ENCODE results near the gene CBY1.

CBY1 gene

GRCh38 chr22:38649841-38650522 is 6.5 kb upstream of the CBY1 start:
- in situ Hi-C loops (cut with HindIII; ENCODE audit: low sequenced_read_pairs): no loop called here

DNA sequence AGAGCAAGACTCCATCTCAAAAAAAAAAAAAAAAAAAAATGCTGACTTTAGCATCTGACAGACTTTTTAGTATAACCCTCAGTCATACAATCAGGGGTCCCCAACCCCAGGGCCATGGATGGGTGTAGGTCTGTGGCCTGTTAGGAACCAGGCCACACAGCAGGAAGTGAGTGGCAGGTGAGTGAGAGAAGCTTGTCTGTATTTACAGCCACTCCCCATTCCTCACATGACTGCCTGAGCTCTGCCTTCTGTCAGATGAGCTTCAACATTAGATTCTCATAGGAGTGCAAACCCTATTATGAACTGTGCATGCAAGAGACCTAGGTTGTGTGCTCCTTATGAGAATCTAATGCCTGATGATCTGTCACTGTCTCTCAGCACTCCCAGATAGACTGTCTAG is 3.6 kb upstream of the CBY1 start:
- in situ Hi-C loops (cut with HindIII; ENCODE audit: low sequenced_read_pairs): no loop called here

- in situ Hi-C loops (cut with HindIII; ENCODE audit: low sequenced_read_pairs): no loop called here
Observed at GRCh38 chr22:38653741-38654140, 2.7 kb upstream of the CBY1 start.

DNA sequence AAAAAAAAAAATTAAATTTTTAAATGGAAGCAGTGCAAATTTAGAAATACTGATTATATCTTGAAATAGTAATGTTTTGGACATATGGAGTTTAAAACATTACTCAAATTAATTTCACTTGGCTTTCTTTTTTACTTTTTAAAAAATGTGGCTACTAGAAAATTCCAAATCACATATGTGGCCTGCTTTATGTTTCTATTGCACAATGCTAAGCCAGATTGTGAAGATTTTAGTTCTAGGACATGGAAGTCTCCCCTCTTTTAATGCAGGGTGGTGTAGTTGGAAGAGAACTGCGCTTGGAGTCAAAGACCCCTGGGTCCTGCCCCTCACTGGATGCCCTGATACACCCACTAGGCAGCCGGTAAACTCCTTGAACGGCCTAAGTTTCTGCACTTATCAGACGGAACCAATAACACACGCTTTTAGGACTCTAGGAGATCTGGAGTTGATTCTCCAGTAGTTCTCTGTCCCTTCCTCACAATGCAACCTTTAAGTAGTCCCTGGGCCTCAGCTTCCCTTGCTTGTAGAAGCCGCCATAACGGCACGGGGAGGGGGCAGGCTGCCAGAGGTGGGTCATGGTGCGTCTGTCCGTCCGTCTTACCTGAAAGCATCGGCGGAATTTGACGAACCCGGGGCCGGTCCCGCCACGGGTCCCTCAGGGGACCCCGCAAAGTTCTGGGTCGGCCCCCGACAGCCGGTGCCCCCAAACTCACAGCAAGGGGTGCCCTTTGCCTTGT is 751 bp upstream of the CBY1 start:
- in situ Hi-C loops (cut with HindIII; ENCODE audit: low sequenced_read_pairs): no loop called here

DNA sequence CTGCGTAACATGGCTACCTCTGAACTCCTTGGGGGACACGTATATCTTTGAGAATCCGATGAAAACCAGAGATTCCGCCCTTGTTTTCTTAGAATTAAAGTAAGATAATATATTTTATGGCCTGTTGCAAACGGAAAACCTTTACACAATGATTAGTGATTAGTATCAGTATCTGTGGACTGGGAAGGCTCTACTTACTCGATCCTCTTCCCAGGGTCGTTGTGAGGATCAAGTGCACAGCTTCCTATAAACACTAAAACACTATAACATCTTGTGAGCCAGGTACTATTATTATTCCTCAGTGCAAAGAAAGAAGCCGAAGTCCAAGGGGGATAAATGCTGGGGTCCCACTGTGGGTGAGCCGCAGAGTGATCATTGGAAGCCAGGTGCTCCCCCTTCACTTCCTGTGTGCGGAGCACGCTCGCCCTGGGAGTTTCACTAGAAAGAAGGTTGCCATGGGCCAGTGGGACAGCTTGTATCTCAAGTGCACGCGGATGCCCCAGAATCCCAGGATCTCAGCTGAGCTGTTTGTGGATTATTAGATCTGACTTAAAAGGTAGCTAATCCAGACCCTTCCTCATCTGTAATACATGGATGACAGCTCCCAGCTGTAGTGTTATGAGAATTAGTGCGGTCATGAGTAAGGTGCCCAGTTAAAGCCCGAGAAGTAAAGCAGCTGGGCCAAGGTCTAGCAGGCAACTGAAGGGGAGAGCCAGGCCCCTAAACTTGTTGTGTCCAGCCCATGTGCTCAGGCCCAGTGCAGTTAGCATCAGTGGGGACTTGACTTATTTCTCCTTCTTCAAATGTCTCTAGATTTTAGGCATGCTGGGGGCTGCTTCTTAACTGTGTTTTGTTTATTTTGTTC is 839 bp downstream of the CBY1 start:
- in situ Hi-C loops (cut with HindIII; ENCODE audit: low sequenced_read_pairs): no loop called here

GRCh38 chr22:38674888-38675287 is 18.4 kb downstream of the CBY1 start:
- in situ Hi-C loops (cut with HindIII; ENCODE audit: low sequenced_read_pairs): no loop called here

DNA sequence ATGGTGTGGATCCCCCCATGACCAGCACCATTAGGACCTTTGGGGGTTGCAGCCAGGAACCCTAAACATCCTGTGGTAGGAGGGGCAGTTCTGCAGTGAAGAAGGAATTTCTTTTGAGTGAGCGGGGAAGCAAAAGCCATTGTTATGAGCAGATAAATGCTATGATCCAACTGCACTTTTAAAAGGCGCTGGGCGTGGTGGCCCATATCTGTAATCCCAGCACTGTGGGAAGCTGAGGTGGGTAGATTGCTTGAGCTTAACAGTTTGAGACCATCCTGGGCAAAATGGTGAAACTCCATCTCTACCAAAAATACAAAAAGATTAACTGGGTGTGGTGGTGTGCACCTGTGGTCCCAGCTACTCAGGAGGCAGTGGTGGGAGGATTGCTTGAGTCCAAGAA is 19.4 kb downstream of the CBY1 start:
- in situ Hi-C loops (cut with HindIII; ENCODE audit: low sequenced_read_pairs): no loop called here

GRCh38 chr22:38681582-38682335 is 25.3 kb downstream of the CBY1 start, which contains the start of gene TOMM22:
Gene TOMM22 (plus strand): TSS chr22:38681957. CDS start chr22:38681979, 22 bp downstream.
- in situ Hi-C loops (cut with HindIII; ENCODE audit: low sequenced_read_pairs): no loop called here

DNA sequence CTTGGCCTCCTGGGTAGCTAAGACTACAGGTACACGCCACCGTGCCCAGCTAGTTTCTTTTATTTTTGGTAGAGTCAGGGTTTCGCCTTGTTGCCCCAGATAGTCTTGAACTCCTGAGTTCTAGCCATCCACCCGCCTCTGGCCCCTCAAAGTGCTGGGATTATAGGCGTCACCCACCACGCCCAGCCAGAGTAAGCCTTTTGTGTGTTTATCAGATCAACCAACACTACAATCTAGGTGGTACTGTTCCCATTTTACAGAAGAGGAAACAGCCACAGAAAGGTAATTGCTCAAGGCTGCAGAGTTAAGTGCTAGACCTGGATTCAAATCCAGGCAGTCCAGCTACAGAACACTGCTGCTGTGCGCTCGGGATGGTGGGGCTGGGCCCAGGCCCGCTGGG is 28.5 kb downstream of the CBY1 start:
- in situ Hi-C loops (cut with HindIII; ENCODE audit: low sequenced_read_pairs): no loop called here

- in situ Hi-C loops (cut with HindIII; ENCODE audit: low sequenced_read_pairs): no loop called here
Observed at GRCh38 chr22:38685761-38686160, 29.3 kb downstream of the CBY1 start.

- in situ Hi-C loops (cut with HindIII; ENCODE audit: low sequenced_read_pairs): no loop called here
Observed at GRCh38 chr22:38689651-38690050, 33.2 kb downstream of the CBY1 start.

GRCh38 chr22:38694049-38694448 is 37.6 kb downstream of the CBY1 start:
- in situ Hi-C loops (cut with HindIII; ENCODE audit: low sequenced_read_pairs): no loop called here

GRCh38 chr22:38694940-38695339 is 38.5 kb downstream of the CBY1 start:
- in situ Hi-C loops (cut with HindIII; ENCODE audit: low sequenced_read_pairs): no loop called here

DNA sequence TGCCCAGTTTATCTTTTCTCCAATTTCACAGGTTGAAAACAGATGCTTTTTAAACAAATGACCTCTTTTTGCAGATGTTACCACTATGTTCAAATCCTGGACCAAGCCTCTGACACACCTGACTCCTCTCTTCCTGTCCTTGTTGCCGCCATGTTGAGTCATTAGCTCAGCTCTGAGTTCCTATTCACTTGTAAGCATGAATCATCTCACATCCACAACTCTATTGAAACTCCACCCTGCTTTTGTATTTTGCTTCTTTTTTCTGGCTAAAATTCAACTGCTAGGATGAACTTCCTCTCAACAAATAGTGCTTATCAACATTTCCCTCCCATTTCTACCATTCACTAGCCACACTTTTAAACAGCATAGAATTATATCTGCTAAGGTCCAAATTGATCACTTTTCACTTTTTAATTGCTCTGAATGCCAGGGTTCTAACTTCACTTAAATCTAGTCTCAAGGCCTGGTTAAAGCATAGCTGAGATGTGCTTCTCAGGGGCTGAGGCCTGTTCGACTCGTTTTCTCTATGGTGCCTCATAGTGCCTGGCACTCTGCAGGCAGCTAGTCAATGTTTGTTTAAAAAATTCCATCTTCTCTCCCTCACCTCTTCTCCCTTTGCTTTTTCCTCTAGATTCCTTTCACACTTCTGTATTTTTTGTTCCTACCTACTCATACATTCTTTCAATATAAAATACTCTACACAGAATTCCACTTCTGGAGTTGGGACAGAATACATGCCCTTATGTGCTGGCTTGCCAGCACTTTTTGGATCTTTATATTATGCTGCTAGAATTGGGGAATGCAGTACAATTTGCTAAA is 40.4 kb downstream of the CBY1 start:
- in situ Hi-C loops (cut with HindIII; ENCODE audit: low sequenced_read_pairs): no loop called here

DNA sequence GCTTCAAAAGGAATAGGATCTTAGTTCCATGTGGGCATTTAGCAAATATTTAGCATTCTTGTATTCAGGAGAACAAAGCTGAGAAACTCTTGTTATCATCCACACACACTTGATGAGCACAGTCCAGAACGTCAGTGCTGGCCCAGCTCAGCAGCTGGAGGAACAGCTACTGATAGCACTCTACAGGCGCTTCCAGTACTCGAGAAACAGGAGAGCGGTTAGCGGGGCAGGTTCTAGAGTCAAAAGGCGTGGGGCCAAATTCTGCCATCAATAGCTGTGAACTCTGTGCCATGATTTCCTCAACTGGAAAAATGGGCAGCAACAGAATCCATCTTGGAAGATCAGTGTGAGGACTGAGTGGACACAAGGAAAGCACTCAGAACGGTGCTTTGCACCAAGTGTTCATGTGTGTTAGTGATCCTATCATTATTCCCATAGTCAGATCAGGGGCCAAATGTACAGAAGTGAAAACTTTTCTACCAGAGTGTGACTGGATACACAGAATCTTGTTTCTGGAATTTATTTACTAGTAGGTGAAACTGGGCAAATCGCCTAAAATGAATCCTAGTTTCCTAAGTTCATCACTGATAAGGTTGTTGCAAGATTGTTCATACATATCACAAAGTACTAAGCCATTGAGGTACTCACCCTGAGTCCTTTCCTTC is 41.1 kb downstream of the CBY1 start:
- in situ Hi-C loops (cut with HindIII; ENCODE audit: low sequenced_read_pairs): no loop called here

GRCh38 chr22:38698407-38699094 is 42.1 kb downstream of the CBY1 start:
- in situ Hi-C loops (cut with HindIII; ENCODE audit: low sequenced_read_pairs): no loop called here

DNA sequence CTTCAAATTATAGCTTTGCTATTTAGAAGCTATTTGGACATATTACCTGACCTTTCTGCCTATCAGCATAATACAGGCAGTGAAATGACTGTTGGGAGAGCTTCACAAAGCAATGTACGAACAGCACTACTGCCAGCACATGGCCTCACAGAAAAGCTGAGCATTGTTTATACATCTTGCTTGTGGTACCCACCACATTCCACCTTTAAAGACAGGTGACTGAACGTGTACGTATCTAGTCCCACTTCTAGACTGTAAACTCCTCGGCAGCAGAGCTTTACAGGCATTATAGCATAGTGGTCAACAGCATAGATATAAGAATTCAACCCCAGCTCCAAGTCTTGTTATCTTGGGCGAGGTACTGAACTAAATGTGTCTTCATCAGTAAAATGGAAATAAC is 42.7 kb downstream of the CBY1 start:
- in situ Hi-C loops (cut with HindIII; ENCODE audit: low sequenced_read_pairs): no loop called here

DNA sequence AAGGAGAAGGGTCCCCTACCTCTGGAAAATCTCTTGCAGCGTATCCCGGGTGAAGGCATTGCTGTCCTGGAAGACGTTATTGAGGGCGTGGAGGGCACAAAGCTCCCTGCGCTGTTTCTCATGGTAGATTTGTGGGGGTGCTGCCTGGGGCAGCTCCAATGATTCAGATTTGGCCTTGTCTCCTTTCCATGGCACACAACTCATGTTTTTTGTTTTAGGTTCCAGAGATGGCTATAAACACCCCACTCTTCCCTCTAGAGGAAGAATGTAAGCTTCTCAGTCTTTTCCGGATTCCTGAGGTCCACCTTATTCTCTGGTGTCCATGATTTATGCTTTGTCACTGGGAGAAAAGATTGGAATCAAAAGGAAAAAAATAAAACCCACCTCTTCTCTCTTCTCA is 43.3 kb downstream of the CBY1 start:
- in situ Hi-C loops (cut with HindIII; ENCODE audit: low sequenced_read_pairs): no loop called here

DNA sequence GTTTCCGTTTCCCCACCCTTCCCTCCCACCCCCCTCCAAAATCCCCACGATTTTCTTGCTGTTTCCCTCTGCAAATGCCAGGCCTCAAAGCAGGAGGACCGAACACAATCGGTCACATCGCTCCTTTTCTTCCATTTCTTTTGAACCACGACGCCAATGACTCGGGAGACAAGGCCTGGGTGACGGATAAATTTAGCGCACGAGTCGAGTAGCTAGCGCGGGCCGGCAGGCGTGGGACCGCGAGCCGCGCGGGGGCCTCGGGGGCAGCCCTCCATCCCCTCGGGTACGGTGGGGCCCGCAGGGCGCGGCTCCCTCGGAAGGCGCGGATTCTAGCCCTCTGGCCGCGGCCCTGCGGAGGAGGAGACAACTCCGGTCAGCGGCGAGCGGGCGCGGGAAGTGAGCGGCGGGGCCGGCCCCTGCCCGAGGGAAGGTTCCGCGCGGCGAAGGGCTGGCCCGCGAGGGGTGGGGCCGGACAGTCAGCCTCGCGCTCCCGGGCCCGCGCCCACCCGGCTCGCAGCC is 43.9 kb downstream of the CBY1 start:
- in situ Hi-C loops (cut with HindIII; ENCODE audit: low sequenced_read_pairs): no loop called here

Measured in DLD1 (cell line).